LHCN-M2 (cell line): Measurements from ENCODE around the gene ARMCX1. TPM values are rescaled to one million over a fixed set of nuclear protein-coding genes. Genes with fewer than 3 reads are reported as not detected.
"Not testable (repeated sequence)": the region's sequence is repeated elsewhere in the genome, so short reads cannot be mapped to it uniquely, and the experiment has no call there.

Experiments
- DNase-seq: peaks from one replicate; pipeline ENCODE4 v3.0.0-alpha.2; 2012; ENCODE audit warnings: low read depth
- polyA plus RNA-seq: library from polyadenylated mRNA; unstranded; fragments of >200 nt; gene quantifications from one replicate; pipeline ENCODE4 v1.2.1, GENCODE V29; 2012; ENCODE audit warnings: missing spikeins
- total RNA-seq: library from RNA; depleted of rRNA; stranded (reverse); fragments of >200 nt; gene quantifications from 2 replicates; pipeline ENCODE4 v1.2.3, GENCODE V29; 2014; rRNA removed

ARMCX1 gene
- 52.3 and 73.5 TPM in 2 replicates for total RNA-seq
- 41.7 TPM for polyA plus RNA-seq

GRCh38 chrX:101550362-101550750, at the start of gene ARMCX1:
Gene ARMCX1, plus strand, starts transcription at chrX:101550547. Its CDS starts 2,384 bp downstream, at chrX:101552931.
- peak; percentile 90 for DNase-seq

- not testable (repeated sequence) for DNase-seq
Measured at GRCh38 chrX:101502929-101503328, 47.4 kb upstream of the ARMCX1 start.

- DNase-seq: no peak
Measured at GRCh38 chrX:101507372-101507771, 43.0 kb upstream of the ARMCX1 start.

GRCh38 chrX:101507986-101508385, 42.4 kb upstream of the ARMCX1 start:
- no peak for DNase-seq

GRCh38 chrX:101530944-101531343, 19.4 kb upstream of the ARMCX1 start:
- no peak for DNase-seq

GRCh38 chrX:101539116-101539515, 11.2 kb upstream of the ARMCX1 start:
- DNase-seq: no peak

- DNase-seq: peak; percentile 36
Measured at GRCh38 chrX:101550751-101551379, 518 bp downstream of the ARMCX1 start.

GRCh38 chrX:101551380-101551767, 1.0 kb downstream of the ARMCX1 start:
- DNase-seq: no peak

GRCh38 chrX:101552714-101553113, 2.4 kb downstream of the ARMCX1 start:
- no peak for DNase-seq

GRCh38 chrX:101564651-101565050, 14.3 kb downstream of the ARMCX1 start:
- no peak for DNase-seq

GRCh38 chrX:101595739-101596419, 45.5 kb downstream of the ARMCX1 start:
- DNase-seq: peak; percentile 72

GRCh38 chrX:101599592-101599991, 49.2 kb downstream of the ARMCX1 start:
- DNase-seq: not testable (repeated sequence)

- no peak for DNase-seq
Measured at GRCh38 chrX:101602077-101602476, 51.7 kb downstream of the ARMCX1 start.

Other genes starting within 250 kb of the ARMCX1 start
- gene TIMM8A, start 201.8 kb upstream of the ARMCX1 start, total RNA-seq: 4.3 and 5.6 TPM in 2 replicates
- gene BTK, start 164.4 kb upstream of the ARMCX1 start, total RNA-seq: not detected in 2 replicates
- 1,273 and 1,873 TPM in 2 replicates for gene RPL36A, start 159.5 kb upstream of the ARMCX1 start, total RNA-seq
- gene GLA, start 142.6 kb upstream of the ARMCX1 start, total RNA-seq: 52.1 and 62.6 TPM in 2 replicates
- 65.1 and 71.9 TPM in 2 replicates for gene HNRNPH2, start 142.3 kb upstream of the ARMCX1 start, total RNA-seq
- 0.92 and 1.2 TPM in 2 replicates for gene ARMCX4, start 65.1 kb upstream of the ARMCX1 start, total RNA-seq
- gene ARMCX6, start 67.5 kb downstream of the ARMCX1 start, total RNA-seq: 32.8 and 33.5 TPM in 2 replicates
- gene ARMCX3, start 72.6 kb downstream of the ARMCX1 start, total RNA-seq: 45.4 and 47.0 TPM in 2 replicates
- gene ARMCX2, start 109.3 kb downstream of the ARMCX1 start, total RNA-seq: 199 and 221 TPM in 2 replicates